H1 (cell line): ENCODE measurements around the gene IFI44L. TPM values are rescaled to one million over a fixed set of nuclear protein-coding genes. Genes with fewer than 3 reads are reported as not detected.

Experiments used
- CTCF ChIA-PET: fragments of 300-600 bp; sonication (Branson Sonifier 250); formaldehyde crosslinking; loops from one replicate; lab custom pipeline; 2021; ENCODE audit not compliant: partially characterized antibody; lab: Charles Lee
- POLR2A ChIA-PET: fragments of 300-600 bp; sonication (Branson Sonifier 250); formaldehyde crosslinking; loops from one replicate; lab custom pipeline; 2021; ENCODE audit warnings: inconsistent platforms; ENCODE audit not compliant: partially characterized antibody; lab: Charles Lee
- DNase-seq, 2 experiments: peaks; one replicate each; pipeline versions ENCODE4 v3.0.0 to v3.0.0-alpha.2; 2010 to 2022; ENCODE audit warnings: low spot score in 2 of 2, low read depth in 1 of 2, mixed read lengths in 1 of 2
- FAIRE-seq: peaks from 2 replicates; lab custom pipeline; 2011; peaks lifted over from hg19 to GRCh38; lab: Jason Lieb, UNC
- H2AFZ ChIP-seq: 2 replicates; pipeline ENCODE4 v1.8.1; 2012; ENCODE audit warnings: low read length, inconsistent platforms
- H2AK5ac ChIP-seq: 2 replicates; pipeline ENCODE4 v1.6.1; 2013; ENCODE audit warnings: low read depth, low read length
- H2BK120ac ChIP-seq: replicated peaks from 2 replicates; pipeline ENCODE3; 2013; ENCODE audit warnings: low read depth, low read length, inconsistent platforms
- H2BK12ac ChIP-seq: 2 replicates; pipeline ENCODE4 v1.6.1; 2013; ENCODE audit warnings: low read depth, low read length
- H2BK15ac ChIP-seq: 2 replicates; pipeline ENCODE4 v1.6.1; 2013; ENCODE audit warnings: low read length
- H2BK20ac ChIP-seq: 2 replicates; pipeline ENCODE4 v1.6.1; 2013; ENCODE audit warnings: low read length
- H2BK5ac ChIP-seq: 2 replicates; pipeline ENCODE4 v1.6.1; 2013; ENCODE audit warnings: low read depth, low read length
- H3K14ac ChIP-seq: 2 replicates; pipeline ENCODE4 v1.6.1; 2013; ENCODE audit warnings: inconsistent platforms; ENCODE audit not compliant: insufficient read length
- H3K18ac ChIP-seq: 2 replicates; pipeline ENCODE4 v1.6.1; 2013; ENCODE audit warnings: low read length; ENCODE audit errors: extremely low read depth
- H3K23ac ChIP-seq: 2 replicates; pipeline ENCODE4 v1.6.1; 2013; ENCODE audit warnings: inconsistent platforms; ENCODE audit not compliant: insufficient read length
- H3K23me2 ChIP-seq: 2 replicates; pipeline ENCODE4 v1.6.1; 2013; ENCODE audit warnings: low read depth, low read length
- H3K27ac ChIP-seq: 2 replicates; pipeline ENCODE4 v1.6.1; 2011; ENCODE audit warnings: low read depth, low read length, inconsistent platforms
- H3K27me3 ChIP-seq, 4 experiments: replicated peaks in 1 of 4; 1 replicate in 1 of 4; 2 replicates in 3 of 4; pipeline versions ENCODE4 v1.6.1 to v1.8.1; 2011 to 2013; ENCODE audit warnings: low read length in 3 of 4, mild to moderate bottlenecking in 3 of 4, inconsistent platforms in 2 of 4, mixed read lengths in 2 of 4, moderate library complexity in 1 of 4; ENCODE audit not compliant: control insufficient read depth in 3 of 4, insufficient read depth in 3 of 4; ENCODE audit errors: extremely low read depth in 1 of 4
- H3K36me3 ChIP-seq, 4 experiments: 2 replicates each; pipeline versions ENCODE4 v1.6.1 to v1.8.1; 2011 to 2013; ENCODE audit warnings: mild to moderate bottlenecking in 4 of 4, low read length in 3 of 4, moderate library complexity in 2 of 4, control low read depth in 1 of 4, inconsistent platforms in 1 of 4; ENCODE audit not compliant: insufficient read depth in 4 of 4, control insufficient read depth in 2 of 4
- H3K4ac ChIP-seq: replicated peaks from 2 replicates; pipeline ENCODE3; 2013; ENCODE audit warnings: low read length, low read depth, mixed read lengths, inconsistent platforms; ENCODE audit not compliant: insufficient read length
- H3K4me1 ChIP-seq, 4 experiments: replicated peaks in 1 of 4; 1 replicate in 1 of 4; 2 replicates in 3 of 4; pipeline versions ENCODE4 v1.6.1 to v1.8.1; 2011 to 2013; ENCODE audit warnings: low read length in 3 of 4, inconsistent platforms in 2 of 4, mixed read lengths in 1 of 4; ENCODE audit not compliant: insufficient read depth in 4 of 4, control insufficient read depth in 3 of 4
- H3K4me2 ChIP-seq, 2 experiments: 2 replicates each; pipeline versions ENCODE4 v1.6.1 to v1.8.1; 2011 to 2013; ENCODE audit warnings: low read depth in 2 of 2, low read length in 2 of 2, control low read depth in 1 of 2, inconsistent platforms in 1 of 2, mild to moderate bottlenecking in 1 of 2; ENCODE audit not compliant: insufficient read depth in 1 of 2
- H3K4me3 ChIP-seq, 4 experiments: fragments of 200-600, 300-600 bp in 1 of 4; sonication (generic), shearing (Covaris generic), sonication (Bioruptor Twin) in 1 of 4; 2 replicates each; pipeline versions ENCODE4 v1.5.1 to v1.8.1; 2011 to 2016; ENCODE audit warnings: low read length in 4 of 4, low read depth in 3 of 4, control low read depth in 2 of 4, inconsistent platforms in 2 of 4, mild to moderate bottlenecking in 2 of 4, mixed read lengths in 1 of 4, moderate library complexity in 1 of 4; ENCODE audit not compliant: insufficient read depth in 2 of 4; ENCODE audit errors: extremely low read depth in 1 of 4
- H3K56ac ChIP-seq: replicated peaks from 2 replicates; pipeline ENCODE3; 2013; ENCODE audit warnings: low read depth, mild to moderate bottlenecking, mixed read lengths, low read length, inconsistent platforms; ENCODE audit not compliant: insufficient read length
- H3K79me1 ChIP-seq: 2 replicates; pipeline ENCODE4 v1.6.1; 2013; ENCODE audit warnings: low read depth, low read length, control low read depth
- H3K79me2 ChIP-seq, 2 experiments: 2 replicates each; pipeline versions ENCODE4 v1.6.1 to v1.8.1; 2012 to 2013; ENCODE audit warnings: low read length in 2 of 2, mild to moderate bottlenecking in 2 of 2, inconsistent platforms in 1 of 2; ENCODE audit not compliant: insufficient read depth in 2 of 2, control insufficient read depth in 1 of 2
- H3K9ac ChIP-seq, 4 experiments: replicated peaks in 1 of 4; 1 replicate in 1 of 4; 2 replicates in 3 of 4; pipeline versions ENCODE4 v1.6.1 to v1.8.1; 2011 to 2013; ENCODE audit warnings: low read depth in 3 of 4, low read length in 3 of 4, control low read depth in 2 of 4, mild to moderate bottlenecking in 2 of 4, moderate library complexity in 2 of 4, inconsistent platforms in 1 of 4; ENCODE audit errors: extremely low read depth in 1 of 4
- H3K9me3 ChIP-seq, 2 experiments: 2 replicates each; pipeline versions ENCODE4 v1.6.1 to v1.8.1; 2012 to 2013; ENCODE audit warnings: mild to moderate bottlenecking in 2 of 2, moderate library complexity in 2 of 2, control low read depth in 1 of 2, inconsistent platforms in 1 of 2, low read depth in 1 of 2, low read length in 1 of 2, mixed read lengths in 1 of 2; ENCODE audit not compliant: insufficient read depth in 2 of 2
- H4K20me1 ChIP-seq, 2 experiments: replicated peaks in 1 of 2; 2 replicates each; pipeline versions ENCODE3 to v1.8.1; 2011 to 2013; ENCODE audit warnings: inconsistent platforms in 2 of 2, low read length in 2 of 2, mild to moderate bottlenecking in 1 of 2; ENCODE audit not compliant: insufficient read depth in 2 of 2, control insufficient read depth in 1 of 2
- H4K5ac ChIP-seq: 2 replicates; pipeline ENCODE4 v1.6.1; 2013; ENCODE audit warnings: low read length, low read depth, mixed read lengths, inconsistent platforms; ENCODE audit not compliant: insufficient read length
- H4K8ac ChIP-seq: 2 replicates; pipeline ENCODE4 v1.8.0; 2013; ENCODE audit warnings: mild to moderate bottlenecking, moderate library complexity, low read length, inconsistent platforms; ENCODE audit not compliant: insufficient read depth; ENCODE audit errors: extremely low read depth
- H4K91ac ChIP-seq: replicated peaks from 2 replicates; pipeline ENCODE3; 2013; ENCODE audit warnings: low read length, mixed read lengths, inconsistent platforms; ENCODE audit not compliant: insufficient read length
- CEBPB ChIP-seq: IDR thresholded peaks from 2 replicates; pipeline ENCODE4 v1.6.1; 2012; ENCODE audit warnings: low read depth, low read length
- GABPA ChIP-seq: IDR thresholded peaks from 2 replicates; pipeline ENCODE4 v1.6.1; 2011; ENCODE audit warnings: mild to moderate bottlenecking, low read length, moderate library complexity, borderline replicate concordance; ENCODE audit not compliant: insufficient read depth
- SIX5 ChIP-seq: IDR thresholded peaks from 2 replicates; pipeline ENCODE4 v1.6.1; 2011; ENCODE audit warnings: mild to moderate bottlenecking, low read depth, low read length
- WGBS, 2 experiments: shearing (Covaris generic) in 1 of 2; methylation state at CpG; one replicate each; pipeline versions ENCODE4 v1.1.6 to v1.1.7; 2013 to 2015; ENCODE audit warnings: low lambda C conversion rate in 2 of 2, mixed read lengths in 2 of 2, inconsistent platforms in 1 of 2, low coverage in 1 of 2, missing lambda C conversion rate in 1 of 2; ENCODE audit not compliant: insufficient replicate concordance in 2 of 2, insufficient coverage in 1 of 2, insufficient read length in 1 of 2; ENCODE audit errors: extremely low coverage in 1 of 2, missing lambda C conversion rate in 1 of 2; 5-methylcytosine and 5-hydroxymethylcytosine counted together
- polyA plus RNA-seq, 7 experiments: library from polyadenylated mRNA; depleted of rRNA in 3 of 7; stranded (reverse) in 5 of 7; unstranded in 2 of 7; fragments of >200 nt in 5 of 7; fragments of 200-250 nt in 2 of 7; gene quantifications; 1 replicate in 5 of 7; 2 replicates in 1 of 7; 4 replicates in 1 of 7; pipeline versions ENCODE4 v1.2.1 to v1.2.3, GENCODE V29; 2011 to 2013; ENCODE audit warnings: missing spikeins in 2 of 7, mixed read lengths in 2 of 7
- total RNA-seq: library from RNA; stranded (reverse); fragmentation: NEBNext Ultra II Directional; extraction: Animal tissue kit (Norgen Biotek cat#: 25700); gene quantifications from 2 replicates; pipeline ENCODE4 v1.2.1, GENCODE V29; 2021

Gene IFI44L
- total and polyA plus RNA-seq, 2 of the 8 experiments (the other 6 are each of a cell fraction or from before 2014, with no cell fraction given) = not detected

- no peak for FAIRE-seq
- Histone ChIP-seq H4K91ac (no peak overlapping the region), H3K4me2 (no peak overlapping the region), H2BK12ac (no peak overlapping the region), H4K20me1 (no peaks in the 10 kb centered on the region), H2AFZ (no peak overlapping the region), H2BK20ac (no peak overlapping the region), H3K18ac (no peak overlapping the region), H3K9me3 (no peaks in the 10 kb centered on the region), H4K5ac (no peak overlapping the region), H3K4ac (no peak overlapping the region), H2AK5ac (no peak overlapping the region), H3K56ac (no peak overlapping the region), H3K27me3 (no peaks in the 10 kb centered on the region), H3K14ac (no peak overlapping the region), H3K79me1 (no peaks in the 10 kb centered on the region)
- DNase-seq = no peak
- POLR2A ChIA-PET = no interaction called here
- TF ChIP-seq GABPA (no peak), CEBPB (no peak), SIX5 (no peak)
- TF ChIP-seq, all 59 proteins: peak for 0
- H3K4me1 ChIP-seq = no peaks in the 10 kb centered on the region
- CTCF ChIA-PET = interaction anchor here (0.7 kb wide), 1 partner anchor 30 kb away, joined by 3 read pairs; no protein-coding TSS in a partner anchor
- H2BK15ac ChIP-seq = no peak overlapping the region
- WGBS, 2 experiments = 85% methylated on average over 4 of the region's 4 CpGs; no CpG with 5 or more reads in 1 of the 2 experiments
- no peak overlapping the region for H2BK120ac ChIP-seq
- H3K9ac ChIP-seq = no peak overlapping the region
- no peaks in the 10 kb centered on the region for H3K79me2 ChIP-seq
- H4K8ac ChIP-seq = no peak overlapping the region
- H2BK5ac ChIP-seq = no peak overlapping the region
- no peaks in the 10 kb centered on the region for H3K36me3 ChIP-seq
- no peak overlapping the region for H3K27ac ChIP-seq
- H3K23ac ChIP-seq = no peak overlapping the region
- H3K4me3 ChIP-seq = no peak overlapping the region
- no peaks in the 10 kb centered on the region for H3K23me2 ChIP-seq
Observed at GRCh38 chr1:78641558-78641957, 21.3 kb downstream of the IFI44L start.
